Common myeloid progenitor, CD34-positive (primary cell): ENCODE measurements around the gene NSMCE3.

ENCODE experiments used
- CTCF ChIA-PET: fragments of 350-600 bp; sonication (Branson Sonifier 250); formaldehyde crosslinking; loops from one replicate; lab custom pipeline; 2021; ENCODE audit warnings: antibody characterized with exemption; lab: Charles Lee
- POLR2A ChIA-PET: fragments of 350-600 bp; sonication (Branson Sonifier 250); formaldehyde crosslinking; loops from one replicate; lab custom pipeline; 2021; ENCODE audit warnings: antibody characterized with exemption; lab: Charles Lee
- DNase-seq, 3 donors: peaks; one replicate each; pipeline versions ENCODE4 v3.0.0 to v3.0.0-alpha.2; 2013
- H3K27ac ChIP-seq, 2 experiments: 1 replicate in 1 of 2; 2 replicates in 1 of 2; pipeline ENCODE4 v1.7.0; 2013; ENCODE audit warnings: inconsistent platforms in 2 of 2, low read length in 2 of 2, mild to moderate bottlenecking in 2 of 2, low read depth in 1 of 2, moderate library complexity in 1 of 2; ENCODE audit not compliant: severe bottlenecking in 2 of 2, insufficient read depth in 1 of 2, poor library complexity in 1 of 2
- H3K27me3 ChIP-seq, 5 experiments: replicated peaks in 2 of 5; 1 replicate in 3 of 5; 2 replicates in 2 of 5; pipeline versions ENCODE4 v1.6.1 to v1.7.0; 2013; ENCODE audit warnings: low read length in 4 of 5, mild to moderate bottlenecking in 2 of 5, moderate library complexity in 2 of 5, inconsistent platforms in 1 of 5; ENCODE audit not compliant: insufficient read depth in 5 of 5, control insufficient read depth in 4 of 5
- H3K36me3 ChIP-seq, 4 experiments: 1 replicate in 2 of 4; 2 replicates in 2 of 4; pipeline versions ENCODE4 v1.6.1 to v1.7.0; 2013; ENCODE audit warnings: low read length in 3 of 4, control low read depth in 1 of 4, mild to moderate bottlenecking in 1 of 4; ENCODE audit not compliant: control insufficient read depth in 4 of 4, insufficient read depth in 4 of 4
- H3K4me1 ChIP-seq, 4 experiments: 1 replicate in 3 of 4; 2 replicates in 1 of 4; pipeline versions ENCODE4 v1.6.1 to v1.7.1; 2013; ENCODE audit warnings: low read length in 3 of 4, mild to moderate bottlenecking in 3 of 4, control low read depth in 1 of 4, inconsistent platforms in 1 of 4, moderate library complexity in 1 of 4; ENCODE audit not compliant: control insufficient read depth in 4 of 4, insufficient read depth in 4 of 4; ENCODE audit errors: control extremely low read depth in 1 of 4
- H3K4me3 ChIP-seq, 7 experiments: 1 replicate in 4 of 7; 2 replicates in 3 of 7; pipeline versions ENCODE4 v1.5.1 to v1.7.0; 2013; ENCODE audit warnings: mild to moderate bottlenecking in 7 of 7, low read length in 6 of 7, moderate library complexity in 6 of 7, inconsistent platforms in 2 of 7, low read depth in 2 of 7, control low read depth in 1 of 7; ENCODE audit not compliant: insufficient read depth in 4 of 7, control insufficient read depth in 1 of 7; ENCODE audit errors: extremely low read depth in 1 of 7
- H3K9me3 ChIP-seq, 5 experiments: 1 replicate in 4 of 5; 2 replicates in 1 of 5; pipeline versions ENCODE4 v1.6.1 to v1.7.1; 2013; ENCODE audit warnings: low read length in 4 of 5, mild to moderate bottlenecking in 2 of 5, inconsistent platforms in 1 of 5, low read depth in 1 of 5, moderate library complexity in 1 of 5; ENCODE audit not compliant: control insufficient read depth in 4 of 5, insufficient read depth in 2 of 5; ENCODE audit errors: control extremely low read depth in 1 of 5
- WGBS: methylation state at CpG from one replicate; pipeline ENCODE4 v1.1.5; 2013; ENCODE audit not compliant: insufficient coverage; 5-methylcytosine and 5-hydroxymethylcytosine counted together

NSMCE3 gene

DNA sequence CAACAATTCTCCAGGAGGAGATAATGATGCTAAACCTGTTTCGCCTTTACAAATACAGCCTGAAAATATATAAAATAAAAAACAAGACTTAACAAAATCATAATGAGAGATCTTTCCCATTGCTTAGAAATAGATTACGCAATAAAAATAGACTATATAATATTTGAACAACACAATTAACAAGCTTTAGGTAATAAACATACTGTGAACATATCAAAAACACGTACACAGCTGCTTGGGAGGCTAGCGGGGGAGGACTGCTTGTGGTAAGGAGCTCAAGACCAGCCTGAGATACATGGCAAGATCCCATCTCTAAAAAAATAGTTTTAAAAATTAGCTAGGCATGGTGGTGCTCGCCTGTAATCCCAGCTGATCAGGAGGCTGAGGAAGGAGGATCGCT, 8.7 kb downstream of the NSMCE3 start:
- ChIA-PET CTCF (no interaction called here), POLR2A (no interaction called here)
- 100% methylated on average over 4 of the region's 6 CpGs for WGBS
- Histone ChIP-seq H3K4me3 (no peak overlapping the region), H3K9me3 (no peaks in the 10 kb centered on the region), H3K27me3 (peaks cover 0 to 2% (median 0%) of the 10 kb centered on the region in 5 experiments), H3K27ac (no peak overlapping the region), H3K36me3 (no peaks in the 10 kb centered on the region), H3K4me1 (no peaks in the 10 kb centered on the region)
- no peak for DNase-seq

- Histone ChIP-seq H3K4me1 (no peaks in the 10 kb centered on the region), H3K4me3 (no peak overlapping the region), H3K27me3 (peaks cover 0 to 2% (median 0%) of the 10 kb centered on the region in 5 experiments), H3K9me3 (no peaks in the 10 kb centered on the region), H3K27ac (no peak overlapping the region), H3K36me3 (no peaks in the 10 kb centered on the region)
- DNase-seq, result no peak
- CTCF ChIA-PET, result no interaction called here
- no CpG with 5 or more reads among the region's 1 CpG for WGBS
- POLR2A ChIA-PET, result no interaction called here
These were observed 10.4 kb downstream of the NSMCE3 start for GRCh38 chr15:29259233-29259632.

DNA sequence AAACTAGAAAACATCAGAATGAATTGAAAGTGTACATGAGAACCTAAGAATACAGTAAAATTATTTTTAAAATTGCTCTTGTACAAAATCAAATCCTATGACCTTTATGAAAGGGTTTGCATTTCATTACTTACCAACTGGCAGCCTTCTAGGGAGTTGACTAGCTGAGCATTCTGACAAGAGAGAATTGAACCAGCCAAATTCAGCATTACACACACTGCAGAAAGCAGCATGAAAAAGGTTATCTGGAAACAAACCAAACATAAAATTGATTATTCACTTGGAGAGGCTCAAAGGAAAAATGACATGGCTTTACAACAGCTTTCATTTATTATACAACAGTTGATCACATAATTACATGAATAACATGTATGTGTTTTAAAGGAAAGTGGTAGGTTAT, 17.4 kb downstream of the NSMCE3 start:
- no peak overlapping the region for H3K27ac ChIP-seq
- H3K27me3 ChIP-seq, result peaks cover 0 to 4% (median 0%) of the 10 kb centered on the region in 5 experiments
- H3K4me3 ChIP-seq, result no peak overlapping the region
- DNase-seq, result no peak
- peaks cover 0 to 2% (median 0%) of the 10 kb centered on the region in 5 experiments for H3K9me3 ChIP-seq
- no peaks in the 10 kb centered on the region for H3K36me3 ChIP-seq
- ChIA-PET CTCF (no interaction called here), POLR2A (no interaction called here)
- H3K4me1 ChIP-seq, result no peaks in the 10 kb centered on the region

- ChIA-PET CTCF (no interaction called here), POLR2A (no interaction called here)
- Histone ChIP-seq H3K27ac (no peak overlapping the region), H3K4me3 (no peak overlapping the region), H3K27me3 (peaks cover 0 to 9% (median 0%) of the 10 kb centered on the region in 5 experiments), H3K9me3 (peaks cover 0 to 2% (median 0%) of the 10 kb centered on the region in 5 experiments), H3K36me3 (no peaks in the 10 kb centered on the region), H3K4me1 (no peaks in the 10 kb centered on the region)
- no peak for DNase-seq
- WGBS, result 91% methylated on average over 7 of the region's 7 CpGs
These were observed 25.1 kb downstream of the NSMCE3 start for GRCh38 chr15:29244544-29244943.

- Histone ChIP-seq H3K27ac (no peak overlapping the region), H3K4me1 (no peaks in the 10 kb centered on the region), H3K4me3 (no peak overlapping the region), H3K36me3 (no peaks in the 10 kb centered on the region), H3K9me3 (peaks cover 0 to 2% (median 0%) of the 10 kb centered on the region in 5 experiments), H3K27me3 (peaks cover 0 to 9% (median 0%) of the 10 kb centered on the region in 5 experiments)
- CTCF ChIA-PET, result no interaction called here
- 95% methylated on average over 3 of the region's 4 CpGs for WGBS
- POLR2A ChIA-PET, result no interaction called here
- no peak for DNase-seq
These were observed 25.5 kb downstream of the NSMCE3 start for GRCh38 chr15:29244123-29244522.

- Histone ChIP-seq H3K4me3 (no peak overlapping the region), H3K9me3 (no peaks in the 10 kb centered on the region), H3K36me3 (no peaks in the 10 kb centered on the region), H3K4me1 (no peaks in the 10 kb centered on the region), H3K27me3 (peaks cover 0 to 7% (median 0%) of the 10 kb centered on the region in 5 experiments), H3K27ac (no peak overlapping the region)
- DNase-seq, result no peak
- WGBS, result 92% methylated on average over 10 of the region's 16 CpGs
- ChIA-PET POLR2A (no interaction called here), CTCF (no interaction called here)
These were observed 27.0 kb downstream of the NSMCE3 start for GRCh38 chr15:29242456-29243242.

DNA sequence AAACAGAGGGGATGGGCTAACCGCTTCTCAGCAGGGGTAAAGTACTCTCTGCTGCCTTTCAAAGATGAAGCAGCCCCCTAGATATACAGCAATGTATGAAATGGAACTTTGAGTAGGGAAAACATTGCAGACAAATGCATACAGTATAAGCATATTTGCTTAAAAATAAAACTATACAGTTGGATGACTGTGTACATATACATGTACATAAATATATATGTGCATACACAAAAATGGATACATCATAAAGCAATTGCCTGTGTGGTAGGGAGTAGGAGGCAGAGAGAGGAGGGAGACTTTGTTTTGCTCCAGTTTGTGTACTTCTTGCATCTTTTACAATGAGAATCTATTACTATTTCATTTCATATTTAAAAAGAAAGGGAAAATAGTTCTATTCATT, 28.4 kb downstream of the NSMCE3 start:
- CTCF ChIA-PET, result no interaction called here
- peaks cover 0 to 2% (median 0%) of the 10 kb centered on the region in 5 experiments for H3K9me3 ChIP-seq

More for the DNA sequence above, 28.4 kb downstream of the NSMCE3 start:
- no peaks in the 10 kb centered on the region for H3K36me3 ChIP-seq
- H3K27me3 ChIP-seq, result peaks cover 0 to 5% (median 0%) of the 10 kb centered on the region in 5 experiments
- no peaks in the 10 kb centered on the region for H3K4me1 ChIP-seq
- WGBS, result 88% methylated on average over 1 of the region's 1 CpG
- H3K4me3 ChIP-seq, result no peak overlapping the region
- POLR2A ChIA-PET, result no interaction called here
- DNase-seq, result no peak
- H3K27ac ChIP-seq, result no peak overlapping the region
